Measurements from ENCODE around the gene INAFM2.

DNA sequence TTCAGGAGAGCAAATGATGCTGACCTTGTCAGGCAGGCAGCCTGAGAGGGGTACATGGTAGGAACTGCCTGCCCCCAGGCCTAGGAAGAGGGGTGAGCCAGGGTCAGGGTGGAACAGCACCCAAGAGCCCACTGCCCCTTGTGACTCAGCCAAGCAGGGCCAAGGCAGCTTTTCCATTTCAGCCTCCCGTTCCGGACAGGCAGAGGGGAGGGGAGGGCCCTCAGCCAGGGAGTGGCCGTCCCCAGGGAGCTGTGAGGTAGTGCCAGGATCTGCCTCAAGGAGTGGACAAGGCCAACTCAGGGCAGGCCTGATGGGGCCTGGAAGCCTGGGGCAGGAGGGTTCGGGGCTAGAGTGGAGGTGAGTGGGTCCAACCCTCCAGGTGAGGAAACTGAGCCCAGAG, 35.5 kb upstream of the INAFM2 start:
- TF ChIP-seq POLR2A (IDR thresholded peaks at IDR 0.05; ENCODE audit: low read depth, low read length) (no peak), POLR2AphosphoS5 (IDR thresholded peaks at IDR 0.05; ENCODE audit: low read depth, low read length) (no peak), TAF1 (IDR thresholded peaks at IDR 0.05; ENCODE audit: borderline replicate concordance, low read depth, low read length) (no peak)
